ENCODE data around the gene NBPF14. TPM values are rescaled to one million over a fixed set of nuclear protein-coding genes. Genes with fewer than 3 reads are reported as not detected.
"Not testable (repeated sequence)": the region's sequence is repeated elsewhere in the genome, so short reads cannot be mapped to it uniquely, and the experiment has no call there.

NBPF14 gene
- total RNA-seq, result 94.5 and 96.2 TPM in 2 replicates
- 58.5 TPM for total RNA-seq (2013)
- 85.1 and 118 TPM in 2 replicates for polyA plus RNA-seq
- 95.1 and 97.0 TPM in 2 replicates for polyA minus RNA-seq

GRCh38 chr1:148595911-148596310 lies at the start of gene NBPF14:
TSS of gene NBPF14 (minus strand) at chr1:148596011. CDS start at chr1:148595717, 294 bp downstream.
- H3K9me3 Mint-ChIP-seq (ENCODE audit: insufficient read depth); H3K9me3 ChIP-seq (ENCODE audit: control extremely low read depth in 1 of 3, control insufficient read depth in 2 of 3, insufficient read depth in 1 of 3, low read length in 2 of 3); ATAC-seq (ENCODE audit: low read depth); H3K27me3 Mint-ChIP-seq; H3K9ac ChIP-seq (ENCODE audit: low read length); H3K4me1 Mint-ChIP-seq; H3K79me2 ChIP-seq (ENCODE audit: control insufficient read depth, insufficient read depth, low read length); H3K4me1 ChIP-seq (ENCODE audit: control insufficient read depth in 2 of 2, insufficient read depth in 2 of 2, low read length in 2 of 2); H3K27ac ChIP-seq (ENCODE audit: low read length in 2 of 2); H3K4me3 ChIP-seq (ENCODE audit: control extremely low read depth in 1 of 5, extremely low read depth in 1 of 5, insufficient read depth in 1 of 5, low read depth in 2 of 5, low read length in 4 of 5); intact Hi-C loops (cut with micrococcal nuclease); H3K4me3 Mint-ChIP-seq; H4K20me1 ChIP-seq (ENCODE audit: control insufficient read depth, insufficient read depth, low read length, poor library complexity, severe bottlenecking); POLR2A ChIA-PET; H2AFZ ChIP-seq (ENCODE audit: insufficient read depth, low read depth, low read length, poor library complexity, severe bottlenecking); CTCF ChIA-PET; H3K27me3 ChIP-seq (replicated peaks in 1 of 4; ENCODE audit: control extremely low read depth in 1 of 4, control insufficient read depth in 3 of 4, insufficient read depth in 4 of 4, low read length in 3 of 4); H3K36me3 ChIP-seq (replicated peaks in 1 of 2; ENCODE audit: control extremely low read depth in 1 of 2, control insufficient read depth in 1 of 2, extremely low read depth in 1 of 2, insufficient read depth in 2 of 2, low read length in 1 of 2); DNase-seq; H3K27ac Mint-ChIP-seq; H3K4me2 ChIP-seq (replicated peaks; ENCODE audit: low read depth, low read length, poor library complexity, severe bottlenecking): not testable (repeated sequence)
- WGBS (ENCODE audit: insufficient coverage), result no CpG with 5 or more reads among the region's 5 CpGs

- CTCF ChIA-PET; intact Hi-C loops (cut with micrococcal nuclease); POLR2A ChIA-PET; H2AFZ ChIP-seq (ENCODE audit: insufficient read depth, low read depth, low read length, poor library complexity, severe bottlenecking); ATAC-seq (ENCODE audit: low read depth); H3K4me2 ChIP-seq (replicated peaks; ENCODE audit: low read depth, low read length, poor library complexity, severe bottlenecking); H3K27ac ChIP-seq (ENCODE audit: low read length in 2 of 2); H3K27ac Mint-ChIP-seq; H4K20me1 ChIP-seq (ENCODE audit: control insufficient read depth, insufficient read depth, low read length, poor library complexity, severe bottlenecking); H3K4me1 ChIP-seq (ENCODE audit: control insufficient read depth in 2 of 2, insufficient read depth in 2 of 2, low read length in 2 of 2); H3K27me3 Mint-ChIP-seq; H3K4me3 ChIP-seq (ENCODE audit: control extremely low read depth in 1 of 5, extremely low read depth in 1 of 5, insufficient read depth in 1 of 5, low read depth in 2 of 5, low read length in 4 of 5); H3K79me2 ChIP-seq (ENCODE audit: control insufficient read depth, insufficient read depth, low read length); DNase-seq; H3K9me3 ChIP-seq (ENCODE audit: control extremely low read depth in 1 of 3, control insufficient read depth in 2 of 3, insufficient read depth in 1 of 3, low read length in 2 of 3); H3K9ac ChIP-seq (ENCODE audit: low read length); H3K27me3 ChIP-seq (replicated peaks in 1 of 4; ENCODE audit: control extremely low read depth in 1 of 4, control insufficient read depth in 3 of 4, insufficient read depth in 4 of 4, low read length in 3 of 4); H3K4me1 Mint-ChIP-seq; H3K36me3 ChIP-seq (replicated peaks in 1 of 2; ENCODE audit: control extremely low read depth in 1 of 2, control insufficient read depth in 1 of 2, extremely low read depth in 1 of 2, insufficient read depth in 2 of 2, low read length in 1 of 2); H3K4me3 Mint-ChIP-seq; H3K9me3 Mint-ChIP-seq (ENCODE audit: insufficient read depth): not testable (repeated sequence)
- no CpG with 5 or more reads among the region's 6 CpGs for WGBS (ENCODE audit: insufficient coverage)
These were observed 29.6 kb upstream of the NBPF14 start for GRCh38 chr1:148625451-148625850.

- H3K27ac ChIP-seq (ENCODE audit: low read length in 2 of 2); intact Hi-C loops (cut with micrococcal nuclease); H3K4me2 ChIP-seq (replicated peaks; ENCODE audit: low read depth, low read length, poor library complexity, severe bottlenecking); H3K36me3 ChIP-seq (replicated peaks in 1 of 2; ENCODE audit: control extremely low read depth in 1 of 2, control insufficient read depth in 1 of 2, extremely low read depth in 1 of 2, insufficient read depth in 2 of 2, low read length in 1 of 2); H3K9me3 Mint-ChIP-seq (ENCODE audit: insufficient read depth); POLR2A ChIA-PET; H3K4me3 ChIP-seq (ENCODE audit: control extremely low read depth in 1 of 5, extremely low read depth in 1 of 5, insufficient read depth in 1 of 5, low read depth in 2 of 5, low read length in 4 of 5); ATAC-seq (ENCODE audit: low read depth); DNase-seq; CTCF ChIA-PET; H3K4me3 Mint-ChIP-seq; H3K27ac Mint-ChIP-seq; H3K79me2 ChIP-seq (ENCODE audit: control insufficient read depth, insufficient read depth, low read length); H3K27me3 Mint-ChIP-seq; H3K9ac ChIP-seq (ENCODE audit: low read length); H2AFZ ChIP-seq (ENCODE audit: insufficient read depth, low read depth, low read length, poor library complexity, severe bottlenecking); H4K20me1 ChIP-seq (ENCODE audit: control insufficient read depth, insufficient read depth, low read length, poor library complexity, severe bottlenecking); H3K4me1 Mint-ChIP-seq; H3K27me3 ChIP-seq (replicated peaks in 1 of 4; ENCODE audit: control extremely low read depth in 1 of 4, control insufficient read depth in 3 of 4, insufficient read depth in 4 of 4, low read length in 3 of 4); H3K9me3 ChIP-seq (ENCODE audit: control extremely low read depth in 1 of 3, control insufficient read depth in 2 of 3, insufficient read depth in 1 of 3, low read length in 2 of 3); H3K4me1 ChIP-seq (ENCODE audit: control insufficient read depth in 2 of 2, insufficient read depth in 2 of 2, low read length in 2 of 2): not testable (repeated sequence)
- WGBS (ENCODE audit: insufficient coverage), result no CpG with 5 or more reads among the region's 1 CpG
These were observed 22.4 kb upstream of the NBPF14 start for GRCh38 chr1:148618216-148618615.

- H3K4me3 ChIP-seq (ENCODE audit: control extremely low read depth in 1 of 5, extremely low read depth in 1 of 5, insufficient read depth in 1 of 5, low read depth in 2 of 5, low read length in 4 of 5); H3K27ac ChIP-seq (ENCODE audit: low read length in 2 of 2); H3K9me3 ChIP-seq (ENCODE audit: control extremely low read depth in 1 of 3, control insufficient read depth in 2 of 3, insufficient read depth in 1 of 3, low read length in 2 of 3); H3K36me3 ChIP-seq (replicated peaks in 1 of 2; ENCODE audit: control extremely low read depth in 1 of 2, control insufficient read depth in 1 of 2, extremely low read depth in 1 of 2, insufficient read depth in 2 of 2, low read length in 1 of 2); H3K27me3 ChIP-seq (replicated peaks in 1 of 4; ENCODE audit: control extremely low read depth in 1 of 4, control insufficient read depth in 3 of 4, insufficient read depth in 4 of 4, low read length in 3 of 4); H3K9me3 Mint-ChIP-seq (ENCODE audit: insufficient read depth); H3K4me3 Mint-ChIP-seq; H3K4me2 ChIP-seq (replicated peaks; ENCODE audit: low read depth, low read length, poor library complexity, severe bottlenecking); CTCF ChIA-PET; DNase-seq; H3K9ac ChIP-seq (ENCODE audit: low read length); ATAC-seq (ENCODE audit: low read depth); POLR2A ChIA-PET; H3K79me2 ChIP-seq (ENCODE audit: control insufficient read depth, insufficient read depth, low read length); H3K4me1 Mint-ChIP-seq; H2AFZ ChIP-seq (ENCODE audit: insufficient read depth, low read depth, low read length, poor library complexity, severe bottlenecking); H3K4me1 ChIP-seq (ENCODE audit: control insufficient read depth in 2 of 2, insufficient read depth in 2 of 2, low read length in 2 of 2); intact Hi-C loops (cut with micrococcal nuclease); H3K27me3 Mint-ChIP-seq; H3K27ac Mint-ChIP-seq; H4K20me1 ChIP-seq (ENCODE audit: control insufficient read depth, insufficient read depth, low read length, poor library complexity, severe bottlenecking): not testable (repeated sequence)
- no CpG with 5 or more reads among the region's 2 CpGs for WGBS (ENCODE audit: insufficient coverage)
These were observed 9.5 kb upstream of the NBPF14 start for GRCh38 chr1:148605266-148605665.
